Mesothelial cell of epicardium (in vitro differentiated cells): Measurements from ENCODE around the gene GALNT8. TPM values are rescaled to one million over a fixed set of nuclear protein-coding genes. Genes with fewer than 3 reads are reported as not detected.

Experiments used
- DNase-seq, 2 experiments: peaks; one replicate each; pipeline ENCODE4 v3.0.0; 2021; ENCODE audit warnings: low spot score in 2 of 2; ENCODE audit not compliant: unreplicated experiment in 2 of 2
- H3K27ac Mint-ChIP-seq: 2 replicates; pipeline ENCODE4 v1.8.0; 2021; ENCODE audit warnings: mixed read lengths
- H3K27me3 Mint-ChIP-seq: 2 replicates; pipeline ENCODE4 v1.8.0; 2021; ENCODE audit warnings: low read depth, mixed read lengths
- H3K36me3 Mint-ChIP-seq: 2 replicates; pipeline ENCODE4 v1.8.0; 2021; ENCODE audit warnings: mixed read lengths
- H3K4me1 Mint-ChIP-seq: 2 replicates; pipeline ENCODE4 v1.8.0; 2021; ENCODE audit warnings: mixed read lengths
- H3K4me3 Mint-ChIP-seq: 2 replicates; pipeline ENCODE4 v1.8.0; 2021; ENCODE audit warnings: mild to moderate bottlenecking, moderate library complexity, mixed read lengths
- H3K9me3 Mint-ChIP-seq: 2 replicates; pipeline ENCODE4 v1.8.0; 2021; ENCODE audit warnings: mixed read lengths
- total RNA-seq: library from RNA; stranded (reverse); gene quantifications from 3 replicates; pipeline ENCODE4 v1.2.1, GENCODE V29; 2021
- TF ChIP-seq, protein P1 (sequence below): fragments of 200-600 bp; sonication (generic); IDR thresholded peaks from one replicate; pipeline ENCODE4 v1.5.0; 2021; ENCODE audit warnings: antibody characterized with exemption; ENCODE audit not compliant: unreplicated experiment

GALNT8 gene
- total RNA-seq, 1 donor from 2014 or later, result 2.0 TPM

DNA sequence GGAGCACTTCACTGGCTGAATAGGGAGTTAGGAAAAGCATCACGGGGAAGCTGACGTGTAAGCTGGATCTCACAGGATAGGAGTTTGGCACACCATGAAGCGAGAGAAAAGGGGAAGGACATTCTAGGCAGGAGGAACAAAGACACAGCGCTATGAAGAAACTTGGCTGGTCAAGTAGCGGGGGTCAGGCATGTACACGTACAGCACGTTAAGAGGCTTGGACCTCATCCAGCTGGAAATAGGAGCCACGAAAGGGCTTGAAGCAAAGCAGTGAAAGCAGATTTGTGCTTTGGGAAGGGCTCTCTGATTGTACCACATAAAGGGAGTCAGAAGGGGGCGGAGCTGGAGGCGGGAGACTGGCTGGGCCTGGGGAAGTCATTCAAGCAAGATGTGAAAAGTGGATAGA lies 19.6 kb upstream of the GALNT8 start:
- TF ChIP-seq, protein P1, sequence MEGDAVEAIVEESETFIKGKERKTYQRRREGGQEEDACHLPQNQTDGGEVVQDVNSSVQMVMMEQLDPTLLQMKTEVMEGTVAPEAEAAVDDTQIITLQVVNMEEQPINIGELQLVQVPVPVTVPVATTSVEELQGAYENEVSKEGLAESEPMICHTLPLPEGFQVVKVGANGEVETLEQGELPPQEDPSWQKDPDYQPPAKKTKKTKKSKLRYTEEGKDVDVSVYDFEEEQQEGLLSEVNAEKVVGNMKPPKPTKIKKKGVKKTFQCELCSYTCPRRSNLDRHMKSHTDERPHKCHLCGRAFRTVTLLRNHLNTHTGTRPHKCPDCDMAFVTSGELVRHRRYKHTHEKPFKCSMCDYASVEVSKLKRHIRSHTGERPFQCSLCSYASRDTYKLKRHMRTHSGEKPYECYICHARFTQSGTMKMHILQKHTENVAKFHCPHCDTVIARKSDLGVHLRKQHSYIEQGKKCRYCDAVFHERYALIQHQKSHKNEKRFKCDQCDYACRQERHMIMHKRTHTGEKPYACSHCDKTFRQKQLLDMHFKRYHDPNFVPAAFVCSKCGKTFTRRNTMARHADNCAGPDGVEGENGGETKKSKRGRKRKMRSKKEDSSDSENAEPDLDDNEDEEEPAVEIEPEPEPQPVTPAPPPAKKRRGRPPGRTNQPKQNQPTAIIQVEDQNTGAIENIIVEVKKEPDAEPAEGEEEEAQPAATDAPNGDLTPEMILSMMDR, result no peak
- Mint-ChIP-seq H3K36me3 (peaks cover 4% of the 10 kb centered on the region), H3K27me3 (no peaks in the 10 kb centered on the region), H3K27ac (no peak overlapping the region), H3K4me1 (no peaks in the 10 kb centered on the region), H3K4me3 (no peak overlapping the region), H3K9me3 (no peaks in the 10 kb centered on the region)
- no peak for DNase-seq

GRCh38 chr12:4701395-4702190 lies 18.6 kb upstream of the GALNT8 start:
- peaks cover 7% of the 10 kb centered on the region for H3K27me3 Mint-ChIP-seq
- no peak overlapping the region for H3K27ac Mint-ChIP-seq
- no peak overlapping the region for H3K4me3 Mint-ChIP-seq
- peaks cover 4% of the 10 kb centered on the region for H3K36me3 Mint-ChIP-seq
- DNase-seq, result no peak
- no peaks in the 10 kb centered on the region for H3K4me1 Mint-ChIP-seq
- TF ChIP-seq, protein P1, result no peak
- peaks cover 5% of the 10 kb centered on the region for H3K9me3 Mint-ChIP-seq

DNA sequence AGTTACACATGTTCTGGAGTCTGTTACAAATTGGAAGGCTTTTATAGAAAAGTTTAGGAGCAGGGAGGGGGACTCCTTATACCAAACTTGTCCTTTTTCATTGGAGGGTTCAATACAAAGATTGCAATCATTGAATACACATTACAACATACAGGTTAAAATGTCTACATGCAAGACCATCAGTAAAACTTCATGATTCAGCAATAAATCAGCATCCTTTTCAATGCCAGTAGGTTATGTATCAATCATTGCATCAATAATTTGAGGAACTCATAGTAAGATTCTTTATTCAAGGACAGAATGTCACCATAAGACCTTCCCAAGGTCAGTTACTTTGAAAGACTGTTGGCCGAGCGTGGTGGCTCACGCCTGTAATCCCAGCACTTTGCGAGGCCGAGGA lies 16.5 kb upstream of the GALNT8 start:
- Mint-ChIP-seq H3K9me3 (peaks cover 5% of the 10 kb centered on the region), H3K36me3 (peaks cover 1% of the 10 kb centered on the region), H3K27ac (no peak overlapping the region), H3K27me3 (peaks cover 20% of the 10 kb centered on the region), H3K4me1 (no peaks in the 10 kb centered on the region), H3K4me3 (no peak overlapping the region)
- no peak for DNase-seq
- TF ChIP-seq, protein P1, result no peak

DNA sequence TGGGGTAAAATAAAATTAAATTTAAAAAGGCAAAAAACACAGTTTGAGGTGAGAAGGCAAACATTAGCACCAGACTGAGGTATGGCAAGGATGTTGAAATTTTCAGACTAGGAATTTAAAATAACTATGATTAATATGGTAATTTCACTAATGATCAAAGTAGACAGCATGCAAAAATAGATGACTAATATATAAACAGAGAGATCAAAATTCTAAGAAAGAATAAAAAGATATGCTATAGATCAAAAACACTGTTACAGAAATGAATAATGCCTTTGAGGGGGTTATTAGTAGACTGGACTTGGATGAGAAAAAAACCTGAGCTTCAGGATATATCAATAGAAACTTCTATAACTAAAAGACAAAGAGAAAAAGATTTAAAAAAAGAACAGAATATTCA lies 14.4 kb upstream of the GALNT8 start:
- H3K9me3 Mint-ChIP-seq, result peaks cover 5% of the 10 kb centered on the region
- DNase-seq, result no peak
- peaks cover 25% of the 10 kb centered on the region for H3K27me3 Mint-ChIP-seq
- H3K4me1 Mint-ChIP-seq, result no peaks in the 10 kb centered on the region
- H3K27ac Mint-ChIP-seq, result no peak overlapping the region
- no peak overlapping the region for H3K4me3 Mint-ChIP-seq
- TF ChIP-seq, protein P1, result no peak
- no peaks in the 10 kb centered on the region for H3K36me3 Mint-ChIP-seq

GRCh38 chr12:4707306-4707705 lies 12.9 kb upstream of the GALNT8 start:
- DNase-seq, result no peak
- TF ChIP-seq, protein P1, result no peak
- Mint-ChIP-seq H3K4me3 (no peak overlapping the region), H3K36me3 (no peaks in the 10 kb centered on the region), H3K27ac (no peak overlapping the region), H3K9me3 (peaks cover 5% of the 10 kb centered on the region), H3K4me1 (no peaks in the 10 kb centered on the region), H3K27me3 (peaks cover 30% of the 10 kb centered on the region)

DNA sequence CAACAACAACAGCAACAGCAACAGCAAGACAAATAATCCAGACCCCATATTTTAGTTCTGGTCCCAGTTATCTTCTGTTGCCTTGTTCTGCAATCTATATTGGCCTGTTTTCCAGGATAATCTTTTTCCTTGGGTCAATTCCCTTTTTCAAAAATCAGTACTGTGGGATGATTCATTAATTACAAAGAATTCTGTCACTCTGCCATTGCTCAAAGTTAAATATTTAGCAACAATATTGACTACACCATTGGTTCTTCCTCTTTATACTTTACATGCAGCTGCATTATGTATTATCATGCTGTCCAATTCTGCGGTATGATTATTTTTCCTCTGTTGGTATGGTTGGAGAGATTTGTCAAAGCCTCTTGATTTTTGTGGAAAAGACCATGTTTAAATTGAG lies 10.1 kb upstream of the GALNT8 start:
- H3K4me1 Mint-ChIP-seq, result no peaks in the 10 kb centered on the region
- H3K27me3 Mint-ChIP-seq, result peaks cover 30% of the 10 kb centered on the region
- H3K9me3 Mint-ChIP-seq, result peaks cover 5% of the 10 kb centered on the region
- no peak overlapping the region for H3K27ac Mint-ChIP-seq
- no peak overlapping the region for H3K4me3 Mint-ChIP-seq
- H3K36me3 Mint-ChIP-seq, result no peaks in the 10 kb centered on the region
- TF ChIP-seq, protein P1, result no peak
- no peak for DNase-seq
